ENCODE data around the gene AFF3.

Gene AFF3

DNA sequence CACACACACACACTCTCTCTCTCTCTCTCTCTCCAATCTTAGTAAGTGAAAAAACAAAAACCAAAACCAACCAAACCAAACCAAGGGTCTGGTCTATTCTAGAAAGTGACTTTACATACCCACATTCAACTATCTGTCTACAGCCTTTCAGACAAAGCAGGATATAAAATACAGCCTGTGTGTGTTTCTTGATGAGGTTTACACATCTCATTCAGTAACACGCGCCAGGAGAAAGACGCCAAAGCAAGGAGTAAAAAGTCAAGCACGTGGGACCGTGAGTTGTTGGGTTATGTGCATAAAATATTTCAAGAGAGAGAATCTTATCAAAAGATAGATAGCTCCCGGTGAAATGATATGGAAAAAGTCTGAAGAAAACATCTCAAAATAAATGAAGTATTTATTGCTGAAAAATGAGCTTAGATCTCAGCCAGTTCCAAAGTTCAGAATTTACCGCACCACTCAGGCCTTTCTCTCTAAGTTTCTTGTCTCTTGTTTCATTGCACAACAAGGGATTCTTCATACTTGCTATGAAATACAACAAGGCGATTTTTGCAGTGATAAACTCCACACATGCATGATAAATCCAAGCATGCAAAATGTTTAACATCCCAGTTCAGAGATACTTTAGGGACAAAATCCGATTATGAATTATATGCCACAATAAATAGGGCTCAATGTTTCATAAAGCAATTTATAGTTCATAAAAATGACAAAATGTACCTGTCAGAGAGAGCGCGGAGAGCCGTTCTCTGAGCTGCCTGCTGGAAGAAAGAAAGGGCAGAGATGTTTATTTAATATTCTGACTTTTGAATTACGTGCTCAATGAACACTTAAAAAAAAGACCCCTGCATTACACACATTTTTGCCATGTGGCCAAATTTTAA lies 493.2 kb downstream of the AFF3 start:
- no peak for DNase-seq

DNA sequence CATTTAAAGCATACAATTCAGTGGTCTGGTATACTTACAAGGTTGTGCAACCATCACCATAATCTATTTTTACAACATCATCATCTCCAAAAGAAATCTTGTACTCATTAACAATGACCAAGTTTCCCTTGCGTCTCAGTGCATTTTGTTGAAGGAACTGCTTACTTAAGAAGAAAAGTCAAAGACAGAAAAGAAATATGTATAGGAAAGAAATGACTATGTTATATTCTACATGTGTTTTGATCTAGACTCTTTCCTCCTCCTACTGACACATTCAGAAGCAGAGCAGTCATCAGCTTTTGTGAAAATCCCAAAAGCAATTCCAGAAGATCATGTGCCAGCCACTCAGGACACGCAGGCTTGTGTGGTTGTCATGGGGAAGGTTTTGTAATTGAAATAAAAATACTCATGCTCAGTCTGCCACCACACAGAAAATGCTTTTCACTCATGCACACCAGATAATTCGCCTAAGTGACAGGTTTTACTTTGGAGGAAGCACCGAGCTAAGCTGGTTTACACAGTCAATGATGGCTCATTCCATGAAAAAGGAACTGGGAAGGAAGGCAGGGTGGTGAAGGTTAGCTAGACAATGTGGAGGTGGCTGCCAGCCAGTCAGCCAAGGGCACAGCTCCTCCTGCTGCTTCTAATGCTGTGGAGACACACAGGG lies 494.1 kb downstream of the AFF3 start:
- no peak for DNase-seq

DNA sequence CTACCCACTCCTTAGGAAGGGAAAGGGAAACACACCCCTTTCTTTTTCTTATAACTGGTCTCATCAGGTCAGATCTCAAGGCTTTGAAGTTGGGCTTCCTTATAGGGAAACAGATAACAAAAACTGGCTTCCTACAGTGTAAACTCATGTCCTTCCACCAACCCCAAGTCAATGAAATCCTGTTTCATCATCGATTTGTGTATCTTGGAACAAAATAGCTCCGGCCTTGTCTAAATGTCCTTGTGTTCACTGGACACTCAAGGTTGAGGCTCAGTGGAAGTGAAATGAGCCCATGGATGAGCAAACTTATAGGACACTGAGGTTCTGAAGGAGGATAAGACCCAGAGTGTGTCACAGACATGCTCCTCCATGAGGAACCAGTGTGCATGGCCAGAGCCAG lies 496.4 kb downstream of the AFF3 start:
- DNase-seq, result no peak

DNA sequence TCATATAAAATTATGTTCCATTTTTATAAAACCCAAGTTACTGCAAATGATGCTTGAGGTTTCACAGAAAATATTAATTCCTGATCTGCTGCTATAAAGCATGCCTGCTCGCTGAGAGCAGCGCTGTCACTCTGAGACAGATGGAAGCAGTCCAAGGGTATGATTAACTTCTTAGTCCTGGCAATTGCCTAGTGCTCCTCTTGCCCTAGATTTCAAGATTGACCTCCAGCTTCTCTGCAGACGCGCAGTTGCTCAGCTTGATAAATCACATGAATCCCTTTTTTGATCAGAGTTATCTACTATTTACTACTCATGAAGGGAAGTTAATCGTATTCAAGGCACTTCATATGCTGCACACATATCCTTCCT lies 498.0 kb downstream of the AFF3 start:
- no peak for DNase-seq

DNA sequence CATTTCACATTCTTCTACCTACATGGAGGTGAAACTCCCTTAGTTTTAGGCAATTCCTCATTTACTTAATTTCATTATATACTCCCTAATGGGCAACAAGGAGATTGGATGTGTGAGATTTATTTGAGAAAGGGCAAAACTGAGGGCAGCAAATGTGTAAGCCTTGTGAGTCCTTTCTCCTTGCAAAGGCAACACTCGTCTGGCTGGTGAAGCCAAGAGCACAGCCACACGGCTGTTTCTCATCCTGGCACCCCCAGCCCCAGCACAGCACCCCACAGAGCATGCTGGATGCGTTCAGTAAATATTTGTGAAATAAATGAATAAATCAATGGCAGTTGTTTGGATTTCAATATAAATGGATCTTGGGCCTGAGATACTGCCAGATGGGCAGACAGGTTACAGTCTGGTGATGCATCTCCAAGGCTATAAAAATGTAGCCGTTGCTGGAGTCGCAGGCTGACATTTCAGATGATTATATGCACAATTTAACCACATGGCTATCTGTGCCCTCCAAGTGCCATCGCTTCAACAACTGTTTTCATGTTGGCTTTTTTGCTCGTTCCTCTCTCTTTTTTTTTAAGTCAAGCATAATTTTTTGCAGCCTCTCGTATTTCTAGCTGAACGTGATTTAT lies 498.5 kb downstream of the AFF3 start:
- no peak for DNase-seq

DNA sequence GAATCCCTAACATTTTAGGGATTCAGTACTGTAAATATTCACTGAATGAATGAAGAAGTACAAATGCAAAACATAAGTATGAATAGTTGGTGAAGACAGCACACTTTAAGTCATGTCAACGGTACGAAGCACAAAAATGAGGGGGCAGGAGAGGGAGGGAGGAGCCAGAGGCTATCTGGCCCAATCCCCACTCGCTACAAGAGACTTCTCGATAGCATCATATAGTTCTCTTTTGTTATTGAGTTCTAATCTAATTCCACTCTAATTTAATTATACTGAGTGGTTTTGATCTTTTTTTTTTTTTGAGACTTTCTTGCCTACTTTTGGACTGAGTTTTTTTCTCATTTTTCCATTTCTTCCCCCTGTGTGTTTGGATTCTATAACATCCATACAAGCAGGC lies 500.4 kb downstream of the AFF3 start:
- no peak for DNase-seq

DNA sequence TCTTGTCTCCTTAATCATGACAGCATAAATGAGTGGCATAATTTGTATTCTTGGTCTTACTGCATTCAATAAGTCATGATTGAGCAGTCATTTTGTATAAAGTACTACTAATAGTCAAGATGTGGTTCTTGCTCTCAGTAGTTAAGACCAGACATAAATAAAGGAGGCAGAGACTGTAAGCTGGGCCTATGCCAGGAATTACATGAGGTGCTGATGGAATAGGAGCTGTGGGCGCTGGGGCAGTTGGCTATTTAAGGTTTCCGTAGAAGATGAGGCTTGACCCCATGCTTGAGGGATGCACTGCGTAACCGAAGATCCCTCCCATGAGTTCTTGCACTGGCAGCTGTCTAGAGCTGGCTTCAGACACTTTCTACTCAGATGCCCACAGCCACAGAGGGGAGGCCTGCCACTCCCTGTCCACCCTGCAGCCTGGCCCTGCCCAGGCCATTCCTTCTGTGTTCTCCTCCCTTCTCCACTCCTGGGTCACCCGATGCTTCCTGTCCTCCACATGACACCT lies 501.7 kb downstream of the AFF3 start:
- no peak for DNase-seq

DNA sequence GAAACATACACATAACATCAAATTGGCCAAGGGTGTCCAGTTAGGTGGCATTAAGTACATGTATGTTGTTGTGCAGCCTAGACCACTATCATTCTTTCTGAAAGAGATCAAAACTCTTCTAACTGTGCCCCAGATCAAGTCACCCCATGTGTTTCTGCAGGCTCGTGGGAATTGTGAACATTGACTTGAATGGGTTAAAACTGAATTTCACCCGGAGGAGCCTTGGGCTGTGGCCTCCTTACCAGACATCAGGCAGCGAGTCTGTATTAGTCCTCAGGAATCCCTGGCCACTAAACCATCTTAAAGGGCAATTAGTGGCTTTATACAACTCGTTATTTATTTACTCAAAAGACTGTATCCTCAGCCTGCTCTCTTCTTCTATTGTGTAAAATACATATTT lies 503.6 kb downstream of the AFF3 start:
- no peak for DNase-seq

DNA sequence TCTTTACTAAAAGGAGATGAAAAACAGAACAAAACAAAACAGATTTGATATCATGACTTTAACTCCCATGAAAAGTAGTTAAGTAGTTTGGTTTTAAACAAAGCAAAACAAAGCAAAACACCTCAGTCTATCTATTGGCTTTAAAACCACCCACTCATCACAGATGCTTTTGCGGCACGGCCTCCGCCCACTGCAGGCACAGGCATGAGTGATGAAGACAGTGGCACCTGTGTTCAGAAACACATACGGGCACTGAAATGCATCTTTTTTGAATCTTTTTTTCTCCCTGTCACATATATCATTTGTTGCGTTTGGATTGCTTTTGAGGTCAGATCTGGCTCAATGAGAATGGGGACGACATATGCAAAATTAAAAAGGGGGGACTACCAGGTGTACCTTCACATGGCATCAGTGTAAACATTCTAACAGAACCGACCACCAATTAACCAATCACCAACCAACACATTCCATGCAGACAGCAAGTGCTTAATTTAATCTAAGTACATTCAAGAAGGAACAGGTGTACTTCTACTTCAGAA lies 505.2 kb downstream of the AFF3 start:
- DNase-seq, result no peak

DNA sequence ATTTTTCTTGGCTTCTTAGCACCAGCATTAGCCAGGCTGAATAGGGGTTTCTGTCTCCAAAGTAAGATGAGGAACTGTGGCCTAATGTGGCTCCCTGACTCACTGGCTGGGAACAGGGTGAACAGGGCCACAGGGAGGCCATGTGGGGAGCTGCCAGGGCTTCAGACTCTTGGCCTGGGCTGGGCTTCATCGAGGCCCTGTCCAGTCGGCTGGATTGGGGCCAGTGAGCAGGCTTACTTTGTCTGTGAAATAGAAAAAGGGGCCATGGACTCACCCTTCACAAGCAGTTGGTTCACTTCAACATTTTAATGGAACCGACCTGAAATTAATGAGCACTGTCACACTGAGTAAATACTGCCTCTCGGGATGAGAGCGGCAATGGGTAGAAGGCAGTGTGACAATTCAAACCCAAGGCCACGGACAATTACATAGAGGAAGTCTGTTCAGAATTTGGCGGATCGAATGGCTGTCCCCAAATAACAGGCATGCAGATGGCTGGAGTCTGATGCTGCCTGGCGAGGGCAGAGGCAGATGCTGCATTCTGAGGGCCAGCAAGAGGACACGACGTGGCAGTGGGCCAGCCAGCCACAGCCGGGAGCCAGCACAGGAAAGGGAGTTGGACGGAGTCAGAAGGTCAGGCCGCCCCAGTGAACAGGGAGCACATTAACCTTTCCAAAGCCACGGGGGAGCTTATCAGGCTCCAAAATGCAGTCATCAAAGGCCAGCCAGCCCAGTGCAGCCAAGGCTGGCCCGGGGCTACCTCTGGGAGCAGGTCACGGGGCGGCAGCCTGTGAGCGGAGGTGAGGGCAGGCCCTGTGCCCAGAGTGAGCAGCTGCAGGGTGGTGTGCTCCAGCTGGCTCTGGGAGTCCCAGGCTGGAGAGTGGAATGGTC lies 506.0 kb downstream of the AFF3 start:
- no peak for DNase-seq

DNA sequence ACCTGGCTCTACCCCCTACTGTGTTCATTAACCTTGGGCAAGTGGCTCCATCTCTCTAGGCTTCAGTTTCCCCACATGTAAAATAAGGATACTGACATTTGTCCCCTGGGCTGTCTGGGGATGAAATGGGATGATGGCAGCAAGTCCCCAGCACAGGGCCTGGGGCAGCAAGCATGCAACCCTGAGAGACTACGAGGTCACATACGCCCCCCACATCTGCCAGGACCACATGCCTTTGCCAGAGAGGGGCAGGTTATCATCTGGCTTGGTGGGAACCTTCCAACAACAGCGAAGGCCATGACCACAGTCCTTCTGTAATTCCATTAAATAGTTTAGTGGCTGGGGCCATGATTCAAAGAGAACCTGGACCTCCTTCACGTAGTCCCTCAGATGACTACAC lies 506.7 kb downstream of the AFF3 start:
- DNase-seq, result no peak

DNA sequence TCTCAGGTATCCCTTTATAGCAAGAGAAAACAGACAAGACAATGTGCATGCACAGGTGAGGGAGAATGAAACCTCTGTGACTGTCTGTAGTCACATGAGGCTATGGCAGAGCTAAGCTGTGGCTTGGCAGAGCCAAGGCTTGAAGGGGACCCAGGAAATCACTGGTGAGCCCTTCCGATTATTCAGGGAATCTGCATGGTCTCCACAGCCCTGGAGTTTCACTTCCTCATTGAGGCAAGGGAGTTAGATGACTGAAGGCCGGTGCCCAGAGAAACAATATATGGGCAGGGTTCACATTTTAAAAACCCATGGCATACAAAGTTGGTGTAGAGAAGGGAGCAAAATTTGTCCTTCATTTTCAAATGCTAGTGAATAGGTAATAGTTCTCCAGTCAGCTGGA lies 508.2 kb downstream of the AFF3 start:
- no peak for DNase-seq

DNA sequence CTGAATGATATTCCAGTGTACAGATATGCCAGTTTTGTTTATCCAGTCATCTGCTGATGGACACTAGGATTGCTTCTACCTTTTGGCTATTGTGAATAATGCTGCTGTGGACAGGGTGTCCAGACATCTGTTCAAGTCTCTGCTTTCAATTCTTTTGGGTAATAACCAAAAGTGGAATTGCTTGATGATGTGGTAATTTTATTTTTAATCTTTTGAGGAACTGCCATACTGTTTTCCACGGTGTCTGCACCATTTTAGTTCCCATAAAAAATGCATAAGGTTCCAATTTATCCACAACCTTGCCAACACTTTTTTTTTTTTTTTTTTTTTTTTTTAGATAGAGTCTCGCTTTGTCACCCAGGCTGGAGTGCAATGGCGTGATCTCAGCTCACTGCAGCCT lies 510.7 kb downstream of the AFF3 start:
- DNase-seq, result no peak

DNA sequence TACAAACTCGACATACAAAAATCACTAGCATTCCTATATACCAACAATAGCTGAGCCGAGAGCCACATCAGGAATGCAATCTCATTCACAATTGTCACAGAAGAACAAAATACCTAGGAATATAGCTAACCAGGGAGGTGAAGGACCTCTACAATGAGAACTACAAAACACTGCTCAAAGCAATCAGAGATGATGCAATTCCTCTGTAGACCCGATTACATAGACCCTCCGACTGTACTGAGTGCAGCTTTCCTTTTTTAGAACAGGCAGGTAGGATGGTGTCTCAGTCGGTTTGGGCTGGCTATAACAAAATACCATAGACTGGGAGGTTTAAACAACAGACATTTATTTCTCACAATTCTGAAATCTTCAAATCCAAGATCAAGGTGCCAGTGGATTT lies 513.1 kb downstream of the AFF3 start:
- DNase-seq, result no peak

DNA sequence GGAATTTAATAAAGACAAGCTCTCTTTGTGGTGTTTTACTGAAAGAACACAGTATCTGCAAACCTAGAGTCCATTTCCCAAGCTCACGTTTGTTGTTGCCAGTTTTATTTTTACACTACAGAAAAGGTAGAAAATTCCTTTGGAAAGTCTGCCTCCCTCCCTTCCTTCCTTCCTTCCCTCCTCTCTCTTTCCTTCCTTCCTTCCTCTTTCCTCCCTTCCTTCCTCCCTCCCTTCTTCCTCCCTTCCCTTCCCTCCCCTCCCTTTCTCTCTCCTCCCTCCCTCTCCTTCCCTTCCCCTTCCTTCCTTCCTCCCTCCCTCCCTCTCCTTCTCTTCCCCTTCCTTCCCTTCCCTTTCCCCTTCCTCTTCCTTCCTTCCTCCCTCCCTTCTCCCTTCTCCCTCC lies 516.2 kb downstream of the AFF3 start:
- no peak for DNase-seq

DNA sequence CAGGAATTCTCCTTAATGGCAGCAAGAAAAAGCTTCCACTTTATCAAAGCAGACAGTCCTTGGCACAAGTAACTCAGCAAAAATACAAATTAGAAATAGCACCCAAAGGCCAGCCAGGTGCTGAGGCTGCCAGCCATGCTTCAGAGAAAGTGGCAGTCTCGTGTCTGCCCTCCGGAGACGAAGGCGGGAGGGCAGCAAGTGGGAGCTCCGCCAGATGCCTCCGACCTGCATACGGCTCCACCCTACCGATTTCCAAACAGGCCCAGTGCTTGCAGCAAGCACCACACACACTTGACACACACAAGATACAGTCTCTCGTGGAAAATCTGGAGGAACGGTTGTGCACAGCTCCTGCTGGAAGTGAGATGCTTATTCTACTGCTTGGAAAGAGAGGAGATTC lies 517.7 kb downstream of the AFF3 start:
- no peak for DNase-seq

DNA sequence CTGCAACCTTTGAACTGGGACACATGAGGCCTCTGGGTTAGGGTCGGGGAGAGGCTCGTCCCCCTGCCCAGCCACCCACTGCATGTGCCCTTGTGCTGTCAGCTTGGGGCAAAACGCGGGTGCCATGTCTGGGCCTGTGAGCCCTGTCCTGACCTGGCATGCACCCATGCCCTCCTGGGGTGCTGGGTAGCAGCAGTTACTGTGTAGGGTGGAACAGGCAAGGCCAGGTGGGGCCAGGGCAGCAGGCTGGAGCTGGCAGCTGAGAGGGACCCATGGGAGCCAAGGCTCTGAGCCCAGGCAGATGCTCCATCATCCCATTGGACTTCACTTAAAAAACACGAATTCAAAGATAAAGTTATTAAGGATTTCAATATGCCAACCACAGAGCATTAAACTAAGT lies 518.8 kb downstream of the AFF3 start:
- no peak for DNase-seq

DNA sequence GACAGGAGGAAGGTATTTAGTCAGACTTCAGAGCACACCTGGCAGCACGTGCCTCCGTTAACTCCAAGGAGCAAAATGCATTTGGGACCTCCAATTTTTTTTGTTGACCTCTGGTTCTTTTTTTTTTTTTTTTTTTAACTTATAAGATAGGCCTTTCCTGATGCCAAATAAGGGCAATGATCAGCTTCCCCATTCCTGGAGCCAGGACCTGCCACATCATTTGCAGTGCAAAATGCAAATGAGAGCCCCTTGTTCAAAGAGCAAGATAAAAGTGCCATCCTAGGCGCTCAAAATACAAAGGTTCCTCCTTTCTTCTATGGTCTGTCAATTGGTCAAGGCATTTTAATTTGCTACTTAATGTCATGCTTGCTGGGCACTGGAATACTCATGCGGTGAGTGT lies 519.4 kb downstream of the AFF3 start:
- DNase-seq, result no peak

DNA sequence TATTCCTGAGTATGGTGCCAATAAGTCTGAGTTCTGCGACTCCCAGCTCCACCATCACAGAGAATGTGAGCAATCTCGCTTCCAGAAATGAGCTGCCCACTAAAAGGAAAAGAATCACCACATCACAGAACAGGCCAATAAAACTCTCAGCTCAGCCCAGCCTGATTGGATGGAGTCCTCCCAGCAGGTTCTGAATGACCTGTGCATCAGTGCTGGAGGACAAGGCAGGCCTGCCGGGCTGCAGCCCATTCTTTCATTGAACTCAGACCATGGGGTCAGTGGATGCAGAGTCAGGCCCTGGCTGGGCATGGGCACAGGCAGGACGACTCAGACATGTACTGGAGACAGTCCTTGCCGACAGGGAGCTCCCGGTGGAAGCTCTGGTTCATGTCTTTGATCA lies 519.9 kb downstream of the AFF3 start:
- DNase-seq, result no peak

DNA sequence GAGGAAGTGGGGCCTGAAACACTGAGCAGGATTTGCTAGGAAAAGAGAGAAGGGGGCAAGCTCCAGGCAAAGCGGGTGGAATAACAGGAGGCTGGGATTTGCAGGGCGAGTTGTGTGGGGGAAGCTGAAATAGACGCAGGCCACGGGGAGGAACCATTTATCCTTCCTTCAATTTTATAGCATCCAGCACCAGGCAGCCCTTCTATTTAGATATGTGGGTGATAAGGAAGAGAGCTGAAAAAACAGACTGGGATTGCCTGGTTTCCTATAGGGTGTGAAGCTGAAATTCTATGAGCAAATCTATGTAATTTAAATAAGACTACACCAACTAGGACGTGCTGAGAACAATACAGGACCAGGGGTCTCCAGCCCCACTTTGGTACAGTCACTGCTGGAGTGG lies 520.6 kb downstream of the AFF3 start:
- DNase-seq, result no peak

DNA sequence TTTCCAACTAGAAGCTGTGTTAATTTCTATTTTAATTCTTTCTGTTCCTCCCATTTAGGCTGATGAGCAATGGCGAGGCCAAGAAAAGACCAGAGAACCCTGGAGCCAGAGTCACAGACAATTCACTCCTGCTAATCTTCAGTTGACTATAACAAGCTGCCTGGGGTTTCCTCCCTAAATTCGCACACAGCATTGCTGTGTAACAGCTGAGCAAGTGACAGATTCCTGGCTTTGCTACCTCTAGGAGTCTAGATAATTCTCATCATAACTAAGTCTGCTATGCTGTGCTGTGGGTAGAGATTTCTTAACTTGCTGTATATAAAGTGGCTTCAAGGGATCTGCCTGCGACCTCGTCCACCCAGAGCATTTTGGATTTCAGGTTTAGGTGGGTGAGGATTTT lies 521.3 kb downstream of the AFF3 start:
- no peak for DNase-seq

DNA sequence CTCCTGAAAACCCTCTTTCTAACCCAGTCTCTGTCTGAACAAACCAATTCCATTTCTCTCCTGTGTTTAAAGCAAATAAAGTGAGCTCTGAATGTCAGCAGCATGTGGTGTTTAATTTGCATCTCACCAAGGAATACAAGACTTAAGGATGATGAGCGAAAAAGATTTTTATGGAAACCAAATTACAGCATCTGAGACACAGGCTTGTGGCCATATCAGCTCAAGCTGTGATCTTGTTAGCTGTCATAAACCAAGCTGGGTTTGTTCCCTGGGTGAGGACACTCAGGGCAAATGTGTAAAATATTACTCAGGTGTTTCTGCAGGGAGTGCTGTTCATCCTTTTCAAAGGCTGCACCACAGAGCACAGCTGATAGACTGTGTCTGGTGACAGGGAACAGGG lies 523.2 kb downstream of the AFF3 start:
- no peak for DNase-seq

Data from CD4-positive, alpha-beta T cell treated with Interleukin-1 beta for 1 hour (primary cell).